Right lobe of liver (tissue), 6 donors: ENCODE measurements around the gene STKLD1. TPM values are rescaled to one million over a fixed set of nuclear protein-coding genes. Genes with fewer than 3 reads are reported as not detected.
A peak's percentile ranks its signal among the peaks of the same experiment; 100 is the strongest.

Source experiments
- ATAC-seq, 4 donors: fragments of 200-7000 bp; cut with Tn5 transposase; one replicate each; pipeline ENCODE4 v1.9.1; 2020; ENCODE audit warnings: mild to moderate bottlenecking in 4 of 4, moderate library complexity in 4 of 4
- DNase-seq, 3 donors: peaks; one replicate each; pipeline ENCODE4 v3.0.0-alpha.2; 2020
- H3K27ac ChIP-seq, 3 donors: fragments of 200-600 bp; one replicate each; pipeline ENCODE4 v1.8.0; 2022
- H3K27me3 ChIP-seq, 2 donors: fragments of 200-600 bp; one replicate each; pipeline ENCODE4 v1.8.0; 2022
- H3K36me3 ChIP-seq, 4 donors: fragments of 200-600 bp; sonication (generic) in 1 of 4; one replicate each; pipeline versions ENCODE4 v1.5.1 to v1.8.0; 2017 to 2022; ENCODE audit warnings: control low read depth in 1 of 4
- H3K4me1 ChIP-seq, 4 donors: fragments of 200-600 bp; sonication (generic) in 1 of 4; one replicate each; pipeline versions ENCODE4 v1.5.1 to v1.8.0; 2017 to 2022; ENCODE audit warnings: control low read depth in 1 of 4
- H3K4me3 ChIP-seq, 3 donors: fragments of 200-600 bp; one replicate each; pipeline ENCODE4 v1.8.0; 2022
- H3K9me3 ChIP-seq, 4 donors: fragments of 200-600 bp; sonication (generic) in 1 of 4; one replicate each; pipeline versions ENCODE4 v1.5.1 to v1.8.0; 2017 to 2022; ENCODE audit warnings: control low read depth in 1 of 4
- POLR2A ChIP-seq: fragments of 450-650 bp; IDR thresholded peaks from one replicate; pipeline ENCODE4 v1.6.1; 2017; ENCODE audit warnings: antibody characterized with exemption, mild to moderate bottlenecking
- WGBS: methylation state at CpG from one replicate; pipeline ENCODE4 v1.1.6; 2018; ENCODE audit warnings: low coverage, low lambda C conversion rate; ENCODE audit not compliant: insufficient coverage; ENCODE audit errors: missing lambda C conversion rate; 5-methylcytosine and 5-hydroxymethylcytosine counted together
- intact Hi-C, 2 donors: fragments of 100-400 bp; cut with DNase I; formaldehyde crosslinking; loops; one replicate each; pipeline versions ENCODE4 v1.11.2 to v1.14.1; 2022
- total RNA-seq, 6 experiments: library from RNA; depleted of rRNA in 2 of 6; stranded (reverse); fragments of >200 nt in 2 of 6; fragmentation: NEBNext Ultra II Directional in 3 of 6; extraction: Animal tissue kit (Norgen Biotek cat#: 25700) in 3 of 6; gene quantifications; one replicate each; pipeline versions ENCODE4 v1.1.0 to v1.2.4, GENCODE V29; 2016 to 2023
- TF ChIP-seq, protein P1 (sequence below), 4 donors: fragments of 200-600 bp in 3 of 4; fragments of 450-650 bp in 1 of 4; IDR thresholded peaks; one replicate each; pipeline versions ENCODE4 v1.5.1 to v1.8.0; 2016 to 2022; ENCODE audit warnings: antibody characterized with exemption in 4 of 4, mild to moderate bottlenecking in 2 of 4
- donor health status: DM: no; HTN: yes; CAD: no.
- donor health status: DM: no; HTN: no; CAD: no.
- donor health status: DM: no; HTN: no; CAD: no.
- donor health status: DM: no; HTN: yes; CAD: no.
- donor health status: DM: no; HTN: yes; CAD: no.

STKLD1 gene
- total RNA-seq, 6 experiments from 2014 or later = 0.43 to 2.6 (median 0.81) TPM; not detected in 1

DNA sequence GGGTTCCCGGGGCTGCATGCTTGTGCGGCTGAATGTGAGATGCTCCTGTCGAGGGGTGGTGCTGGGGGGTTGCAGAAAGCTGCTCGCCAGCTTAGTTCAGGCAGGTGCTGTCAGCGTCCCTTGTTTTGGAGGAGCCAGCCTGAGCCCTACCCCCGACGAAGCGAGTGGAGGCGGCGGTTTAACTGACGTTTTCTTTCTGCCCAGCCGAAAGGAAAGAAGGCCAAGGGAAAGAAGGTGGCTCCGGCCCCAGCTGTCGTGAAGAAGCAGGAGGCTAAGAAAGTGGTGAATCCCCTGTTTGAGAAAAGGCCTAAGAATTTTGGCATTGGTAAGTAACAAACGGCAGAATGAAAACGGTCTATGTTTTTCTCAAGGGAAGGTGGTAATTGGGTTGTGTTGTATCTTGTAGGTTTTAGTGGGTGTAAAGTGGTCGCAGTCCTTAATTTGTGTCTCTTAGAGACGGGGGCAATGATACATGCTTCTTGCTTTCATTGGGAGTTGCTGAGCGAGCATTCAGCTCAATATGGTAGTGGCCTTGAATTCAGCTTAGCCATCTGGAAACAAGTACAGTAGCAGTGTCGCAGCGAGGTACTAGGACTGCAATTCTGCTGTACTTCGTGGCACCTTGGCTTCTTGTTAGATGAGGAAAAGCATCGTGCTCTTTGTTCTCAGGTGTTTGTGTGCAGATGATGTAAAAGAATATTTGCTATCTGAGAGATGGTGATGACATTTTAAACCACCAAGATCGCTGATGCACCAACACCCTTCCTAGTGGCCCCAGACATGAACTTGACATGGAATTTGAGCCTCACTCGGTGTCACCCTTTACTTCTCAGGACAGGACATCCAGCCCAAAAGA lies 27.2 kb upstream of the STKLD1 start:
- intact Hi-C loops = loop anchor here in 1 of 2 donors (10.0 kb wide), 1 partner anchor 136 kb away; no protein-coding TSS in a partner anchor

DNA sequence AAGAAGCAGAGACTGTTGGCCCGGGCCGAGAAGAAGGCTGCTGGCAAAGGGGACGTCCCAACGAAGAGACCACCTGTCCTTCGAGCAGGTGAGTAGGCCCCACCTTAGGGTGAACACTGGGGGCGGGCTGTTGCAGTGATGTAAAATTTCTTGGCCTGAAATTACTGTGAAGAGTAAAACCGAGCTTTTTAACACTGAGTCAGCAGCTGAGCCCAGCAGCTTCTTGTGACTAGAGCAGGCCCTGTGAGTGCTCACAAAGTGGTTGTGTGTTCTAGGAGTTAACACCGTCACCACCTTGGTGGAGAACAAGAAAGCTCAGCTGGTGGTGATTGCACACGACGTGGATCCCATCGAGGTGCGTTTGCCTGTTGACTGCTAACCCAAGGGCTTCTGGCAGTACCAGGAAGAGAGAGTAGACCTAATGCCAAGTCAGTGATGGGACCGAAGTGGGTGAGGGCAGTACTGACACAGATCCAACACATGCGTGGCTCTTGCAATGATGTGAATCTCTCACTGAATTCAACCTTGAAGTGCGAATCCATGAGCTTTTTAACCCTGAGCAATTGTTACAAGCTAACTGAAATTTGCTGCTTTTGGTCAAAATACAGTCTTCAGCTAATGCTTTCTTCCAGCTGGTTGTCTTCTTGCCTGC lies 26.1 kb upstream of the STKLD1 start:
- Histone ChIP-seq H3K27me3 (no peaks in the 10 kb centered on the region), H3K36me3 (peaks cover 5 to 43% (median 23%) of the 10 kb centered on the region in 4 donors), H3K9me3 (no peaks in the 10 kb centered on the region), H3K4me3 (no peak overlapping the region), H3K27ac (no peak overlapping the region), H3K4me1 (peaks cover 0 to 27% (median 5%) of the 10 kb centered on the region in 4 donors)
- 61% methylated on average over 5 of the region's 15 CpGs for WGBS
- intact Hi-C loops = loop anchor here (10.0 kb wide), 2 partner anchors 55 to 135 kb away; no protein-coding TSS in a partner anchor
- DNase-seq (peak in 1 of 3 donors; percentile 39), ATAC-seq (no peak)
- TF ChIP-seq, protein P1, sequence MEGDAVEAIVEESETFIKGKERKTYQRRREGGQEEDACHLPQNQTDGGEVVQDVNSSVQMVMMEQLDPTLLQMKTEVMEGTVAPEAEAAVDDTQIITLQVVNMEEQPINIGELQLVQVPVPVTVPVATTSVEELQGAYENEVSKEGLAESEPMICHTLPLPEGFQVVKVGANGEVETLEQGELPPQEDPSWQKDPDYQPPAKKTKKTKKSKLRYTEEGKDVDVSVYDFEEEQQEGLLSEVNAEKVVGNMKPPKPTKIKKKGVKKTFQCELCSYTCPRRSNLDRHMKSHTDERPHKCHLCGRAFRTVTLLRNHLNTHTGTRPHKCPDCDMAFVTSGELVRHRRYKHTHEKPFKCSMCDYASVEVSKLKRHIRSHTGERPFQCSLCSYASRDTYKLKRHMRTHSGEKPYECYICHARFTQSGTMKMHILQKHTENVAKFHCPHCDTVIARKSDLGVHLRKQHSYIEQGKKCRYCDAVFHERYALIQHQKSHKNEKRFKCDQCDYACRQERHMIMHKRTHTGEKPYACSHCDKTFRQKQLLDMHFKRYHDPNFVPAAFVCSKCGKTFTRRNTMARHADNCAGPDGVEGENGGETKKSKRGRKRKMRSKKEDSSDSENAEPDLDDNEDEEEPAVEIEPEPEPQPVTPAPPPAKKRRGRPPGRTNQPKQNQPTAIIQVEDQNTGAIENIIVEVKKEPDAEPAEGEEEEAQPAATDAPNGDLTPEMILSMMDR (IDR thresholded peaks at IDR 0.05) = no peak
- no peak for TF ChIP-seq POLR2A

More for the DNA sequence above, 27.2 kb upstream of the STKLD1 start:
- H3K4me3 ChIP-seq = peak overlapping the region; percentile 72 to 99 (median 98)
- DNase-seq = no peak
- H3K27ac ChIP-seq = peak overlapping the region; percentile 67 to 90 (median 74)
- no peaks in the 10 kb centered on the region for H3K9me3 ChIP-seq
- TF ChIP-seq, protein P1 (IDR thresholded peaks at IDR 0.05) = no peak
- no peak for TF ChIP-seq POLR2A
- ATAC-seq = no peak
- peaks cover 5 to 53% (median 28%) of the 10 kb centered on the region in 4 donors for H3K36me3 ChIP-seq
- peaks cover 0 to 17% (median 4%) of the 10 kb centered on the region in 4 donors for H3K4me1 ChIP-seq
- no peaks in the 10 kb centered on the region for H3K27me3 ChIP-seq
- WGBS = 13% methylated on average over 25 of the region's 25 CpGs

DNA sequence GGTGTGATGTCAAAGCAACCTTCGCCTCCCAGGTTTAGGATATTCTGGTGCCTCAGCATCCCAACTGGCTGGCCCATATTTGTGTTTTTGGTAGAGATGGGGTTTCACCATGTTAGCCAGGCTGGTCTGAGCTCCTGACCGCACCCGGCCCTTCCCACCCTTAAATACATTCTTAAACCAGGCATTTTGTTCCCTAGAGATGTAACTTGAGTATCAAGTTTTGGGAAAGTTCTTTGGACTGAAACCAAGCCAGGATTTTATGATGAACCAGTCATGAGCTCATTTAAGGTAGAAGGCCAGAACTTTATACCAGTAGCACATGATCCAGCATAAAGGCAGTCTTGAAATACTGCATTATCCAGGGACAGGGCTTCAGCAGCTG lies 24.6 kb upstream of the STKLD1 start:
- no peak overlapping the region for H3K4me3 ChIP-seq
- no peaks in the 10 kb centered on the region for H3K27me3 ChIP-seq
- 94% methylated on average over 2 of the region's 3 CpGs for WGBS
- H3K27ac ChIP-seq = no peak overlapping the region
- no peak for ATAC-seq
- intact Hi-C loops = loop anchor here in 1 of 2 donors (10.0 kb wide), 1 partner anchor 53 kb away; no protein-coding TSS in a partner anchor
- H3K4me1 ChIP-seq = peaks cover 0 to 30% (median 8%) of the 10 kb centered on the region in 4 donors
- H3K36me3 ChIP-seq = peaks cover 5 to 43% (median 23%) of the 10 kb centered on the region in 4 donors
- TF ChIP-seq, protein P1 (IDR thresholded peaks at IDR 0.05) = no peak
- no peak for TF ChIP-seq POLR2A
- H3K9me3 ChIP-seq = no peaks in the 10 kb centered on the region
- no peak for DNase-seq

DNA sequence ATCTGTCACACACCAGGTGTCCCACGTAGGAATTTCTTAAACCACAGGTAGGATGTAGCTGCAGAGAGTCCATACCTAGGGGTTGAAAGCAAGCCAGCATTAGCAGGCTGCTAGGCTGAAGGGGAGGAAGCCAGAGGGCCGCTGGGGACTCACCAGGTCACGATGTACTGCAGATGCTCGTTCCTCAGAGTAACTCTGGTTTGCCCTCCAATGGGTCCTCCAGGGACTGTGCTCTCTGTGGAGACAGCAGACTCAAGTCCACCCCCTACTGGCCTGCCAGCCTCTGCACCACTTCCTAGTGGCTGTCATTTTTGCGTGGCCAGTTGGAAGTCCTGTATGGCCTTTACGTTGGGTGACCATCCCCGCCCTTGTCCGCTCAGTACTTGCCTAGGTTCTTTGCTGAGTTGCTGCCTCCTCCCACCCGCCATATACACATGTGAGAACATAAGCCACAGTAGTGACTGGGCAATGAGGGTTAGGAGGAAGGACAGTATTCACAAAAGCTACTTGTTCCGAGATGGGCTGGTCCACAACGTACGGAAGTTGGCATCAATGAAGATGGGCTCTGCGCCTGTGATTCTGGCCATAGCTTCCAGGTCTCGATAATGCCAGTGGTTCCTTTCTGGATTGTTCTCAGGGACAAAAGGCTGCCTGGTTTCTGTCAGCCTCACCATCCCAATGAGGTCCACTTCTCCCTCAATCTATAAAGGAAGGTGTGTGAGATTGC lies 24.1 kb upstream of the STKLD1 start:
- Histone ChIP-seq H3K4me3 (no peak overlapping the region), H3K4me1 (peaks cover 0 to 27% (median 8%) of the 10 kb centered on the region in 4 donors), H3K27ac (no peak overlapping the region), H3K27me3 (no peaks in the 10 kb centered on the region), H3K36me3 (peaks cover 5 to 43% (median 23%) of the 10 kb centered on the region in 4 donors), H3K9me3 (no peaks in the 10 kb centered on the region)
- TF ChIP-seq, protein P1 (IDR thresholded peaks at IDR 0.05) = peak; percentile 29 to 49 (median 40)
- TF ChIP-seq POLR2A = no peak
- DNase-seq = no peak
- intact Hi-C loops = loop anchor here in 1 of 2 donors (10.0 kb wide), 1 partner anchor 53 kb away; no protein-coding TSS in a partner anchor
- ATAC-seq = peak in 1 of 4 donors; percentile 7
- 93% methylated on average over 6 of the region's 14 CpGs for WGBS
